CD4-positive, alpha-beta memory T cell (primary cell): Measurements from ENCODE around the gene MTCP1. TPM values are rescaled to one million over a fixed set of nuclear protein-coding genes. Genes with fewer than 3 reads are reported as not detected.

Source experiments
- CTCF ChIA-PET: fragments of 350-600 bp; sonication (Branson Sonifier 250); formaldehyde crosslinking; loops from one replicate; lab custom pipeline; 2021; ENCODE audit warnings: inconsistent platforms; ENCODE audit not compliant: partially characterized antibody; lab: Charles Lee
- POLR2A ChIA-PET: fragments of 350-600 bp; sonication (Branson Sonifier 250); formaldehyde crosslinking; loops from one replicate; lab custom pipeline; 2021; ENCODE audit not compliant: partially characterized antibody; lab: Charles Lee
- DNase-seq, 5 donors: peaks; one replicate each; pipeline versions ENCODE4 v3.0.0 to v3.0.0-alpha.2; 2020 to 2022; ENCODE audit warnings: mixed read lengths in 1 of 5
- H3K27ac ChIP-seq: one replicate; pipeline ENCODE4 v1.7.0; 2013; ENCODE audit warnings: low read depth, low read length
- H3K27me3 ChIP-seq: 2 replicates; pipeline ENCODE4 v1.7.0; 2013; ENCODE audit warnings: mild to moderate bottlenecking, low read length, moderate library complexity; ENCODE audit not compliant: insufficient read depth
- H3K36me3 ChIP-seq: 2 replicates; pipeline ENCODE4 v1.7.0; 2013; ENCODE audit warnings: mild to moderate bottlenecking, low read length, moderate library complexity; ENCODE audit not compliant: insufficient read depth
- H3K4me1 ChIP-seq: 2 replicates; pipeline ENCODE4 v1.7.0; 2013; ENCODE audit warnings: mild to moderate bottlenecking, low read length, moderate library complexity; ENCODE audit not compliant: insufficient read depth
- H3K4me3 ChIP-seq, 2 donors: one replicate each; pipeline ENCODE4 v1.7.0; 2013; ENCODE audit warnings: low read length in 2 of 2, mild to moderate bottlenecking in 1 of 2
- H3K9me3 ChIP-seq, 2 donors: one replicate each; pipeline ENCODE4 v1.7.0; 2013; ENCODE audit warnings: low read length in 2 of 2, control low read depth in 1 of 2; ENCODE audit not compliant: control insufficient read depth in 1 of 2
- H3K27ac Mint-ChIP-seq, 7 donors: one replicate each; pipeline ENCODE4 v1.8.0; 2020 to 2021; ENCODE audit warnings: mixed read lengths in 7 of 7, mild to moderate bottlenecking in 6 of 7, inconsistent platforms in 3 of 7, moderate library complexity in 3 of 7
- H3K27me3 Mint-ChIP-seq, 2 donors: one replicate each; pipeline ENCODE4 v1.8.0; 2020 to 2021; ENCODE audit warnings: mixed read lengths in 2 of 2
- H3K36me3 Mint-ChIP-seq, 2 donors: one replicate each; pipeline ENCODE4 v1.8.0; 2020 to 2021; ENCODE audit warnings: mixed read lengths in 2 of 2, inconsistent platforms in 1 of 2, mild to moderate bottlenecking in 1 of 2
- H3K4me1 Mint-ChIP-seq, 4 donors: one replicate each; pipeline ENCODE4 v1.8.0; 2020 to 2021; ENCODE audit warnings: mixed read lengths in 4 of 4, mild to moderate bottlenecking in 1 of 4
- H3K4me3 Mint-ChIP-seq, 8 donors: one replicate each; pipeline ENCODE4 v1.8.0; 2020 to 2021; ENCODE audit warnings: mixed read lengths in 8 of 8, mild to moderate bottlenecking in 7 of 8, moderate library complexity in 6 of 8, inconsistent platforms in 3 of 8
- H3K9me3 Mint-ChIP-seq, 8 donors: one replicate each; pipeline ENCODE4 v1.8.0; 2020 to 2021; ENCODE audit warnings: mixed read lengths in 8 of 8, mild to moderate bottlenecking in 5 of 8, inconsistent platforms in 3 of 8, moderate library complexity in 1 of 8
- intact Hi-C: fragments of 100-400 bp; cut with micrococcal nuclease; formaldehyde crosslinking; loops from one replicate; pipeline ENCODE4 v1.15.1; 2023
- polyA plus RNA-seq, 2 donors: library from polyadenylated mRNA; unstranded; fragments of 300-500 nt; fragmentation: Illumina TruSeq; gene quantifications; one replicate each; pipeline ENCODE4 v1.2.3, GENCODE V29; 2021
- total RNA-seq, 2 experiments: library from RNA; stranded (reverse); gene quantifications; one replicate each; pipeline ENCODE4 v1.2.3, GENCODE V29; 2021

MTCP1 gene
- total and polyA plus RNA-seq, 4 experiments from 2014 or later: 21.8 to 44.1 (median 25.1) TPM

- Mint-ChIP-seq H3K4me3 (peak overlapping the region in 6 of 8 donors; percentile 74 to 89 (median 80)), H3K27me3 (no peaks in the 10 kb centered on the region), H3K4me1 (peaks cover 29 to 61% (median 34%) of the 10 kb centered on the region in 4 donors), H3K27ac (peak overlapping the region in 5 of 7 donors; percentile 20 to 60 (median 35)), H3K9me3 (no peaks in the 10 kb centered on the region), H3K36me3 (peaks cover 0 to 23% of the 10 kb centered on the region in 2 donors)
- no peak overlapping the region for H3K4me3 ChIP-seq
- H3K27ac ChIP-seq: no peak overlapping the region
- H3K36me3 ChIP-seq: no peaks in the 10 kb centered on the region
- no peaks in the 10 kb centered on the region for H3K9me3 ChIP-seq
- ChIA-PET CTCF (interaction anchor here (1.7 kb wide), 1 partner anchor 13 kb away, joined by 8 read pairs; no protein-coding TSS in a partner anchor), POLR2A (interaction anchor here (1.5 to 2.1 kb wide), 2 partner anchors 12 to 43 kb away, joined by 5 to 10 read pairs; partner anchors contain the start of gene FUNDC2)
- peaks cover 40% of the 10 kb centered on the region for H3K4me1 ChIP-seq
- DNase-seq: no peak
- intact Hi-C loops: no loop called here
- no peaks in the 10 kb centered on the region for H3K27me3 ChIP-seq
Observed at GRCh38 chrX:155069414-155069813, 1.5 kb downstream of the MTCP1 start.

- H3K27me3 Mint-ChIP-seq: no peaks in the 10 kb centered on the region
- H3K36me3 Mint-ChIP-seq: peaks cover 0 to 14% of the 10 kb centered on the region in 2 donors
- no peaks in the 10 kb centered on the region for H3K9me3 Mint-ChIP-seq
- no peaks in the 10 kb centered on the region for H3K36me3 ChIP-seq
- CTCF ChIA-PET: no interaction called here
- peak overlapping the region in 2 of 8 donors; percentile 20 to 46 for H3K4me3 Mint-ChIP-seq
- peaks cover 27% of the 10 kb centered on the region for H3K4me1 ChIP-seq
- H3K27ac Mint-ChIP-seq: peak overlapping the region in 3 of 7 donors; percentile 52 to 68 (median 52)
- no peaks in the 10 kb centered on the region for H3K9me3 ChIP-seq
- no peak for DNase-seq
- POLR2A ChIA-PET: no interaction called here
- intact Hi-C loops: no loop called here
- H3K27ac ChIP-seq: no peak overlapping the region
- H3K27me3 ChIP-seq: no peaks in the 10 kb centered on the region
- peaks cover 20 to 49% (median 24%) of the 10 kb centered on the region in 4 donors for H3K4me1 Mint-ChIP-seq
- no peak overlapping the region for H3K4me3 ChIP-seq
Observed at GRCh38 chrX:155068165-155068564, 2.8 kb downstream of the MTCP1 start.

DNA sequence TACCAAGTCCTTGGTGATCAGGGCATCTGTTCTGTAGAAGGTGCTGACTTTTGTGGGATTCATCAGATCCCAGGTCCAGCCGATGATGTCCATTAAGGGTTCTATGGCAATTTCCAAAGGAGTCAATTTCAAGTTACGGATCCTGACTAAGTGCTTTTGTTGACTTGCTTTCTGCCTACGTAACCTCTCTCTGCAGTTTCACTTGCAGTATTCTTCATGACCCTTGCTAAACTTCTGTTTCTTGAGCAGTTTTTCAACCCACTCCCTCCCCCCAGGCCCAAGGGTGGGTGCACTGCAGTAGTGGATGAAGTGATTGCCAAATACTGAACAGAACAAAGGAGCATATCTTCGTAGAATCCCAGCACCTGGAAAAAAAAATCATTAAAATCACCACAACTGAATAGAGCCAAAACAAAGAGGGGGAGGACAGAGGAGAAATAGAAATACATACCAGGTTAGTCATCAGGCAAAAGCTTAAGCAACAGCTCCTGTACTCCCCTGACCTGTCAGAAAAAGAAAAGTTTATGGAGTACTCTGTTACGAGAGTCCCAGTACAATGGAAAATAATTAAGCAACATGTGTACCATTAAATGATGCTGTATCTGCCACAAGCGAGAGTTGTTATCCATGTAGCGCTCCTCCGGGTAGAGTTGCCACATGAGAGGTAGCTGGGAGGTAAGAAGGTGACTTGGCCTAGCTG lies 5.8 kb downstream of the MTCP1 start:
- ChIA-PET POLR2A (interaction anchor here (1.8 kb wide), 1 partner anchor 38 kb away, joined by 8 read pairs; the partner anchor contains the start of gene FUNDC2), CTCF (interaction anchor here (0.7 to 1.8 kb wide), 3 partner anchors 8 to 152 kb away, joined by 3 to 6 read pairs (median 3); no protein-coding TSS in a partner anchor)
- H3K9me3 Mint-ChIP-seq: no peaks in the 10 kb centered on the region
- no peaks in the 10 kb centered on the region for H3K27me3 Mint-ChIP-seq
- peak overlapping the region in 1 of 7 donors; percentile 57 for H3K27ac Mint-ChIP-seq
- Histone ChIP-seq H3K9me3 (no peaks in the 10 kb centered on the region), H3K27ac (no peak overlapping the region), H3K36me3 (peaks cover 4% of the 10 kb centered on the region), H3K27me3 (no peaks in the 10 kb centered on the region), H3K4me1 (peaks cover 15% of the 10 kb centered on the region), H3K4me3 (no peak overlapping the region)
- peaks cover 4 to 6% of the 10 kb centered on the region in 2 donors for H3K36me3 Mint-ChIP-seq
- no peak overlapping the region for H3K4me3 Mint-ChIP-seq
- intact Hi-C loops: no loop called here
- DNase-seq: no peak
- peaks cover 12 to 28% (median 15%) of the 10 kb centered on the region in 4 donors for H3K4me1 Mint-ChIP-seq

DNA sequence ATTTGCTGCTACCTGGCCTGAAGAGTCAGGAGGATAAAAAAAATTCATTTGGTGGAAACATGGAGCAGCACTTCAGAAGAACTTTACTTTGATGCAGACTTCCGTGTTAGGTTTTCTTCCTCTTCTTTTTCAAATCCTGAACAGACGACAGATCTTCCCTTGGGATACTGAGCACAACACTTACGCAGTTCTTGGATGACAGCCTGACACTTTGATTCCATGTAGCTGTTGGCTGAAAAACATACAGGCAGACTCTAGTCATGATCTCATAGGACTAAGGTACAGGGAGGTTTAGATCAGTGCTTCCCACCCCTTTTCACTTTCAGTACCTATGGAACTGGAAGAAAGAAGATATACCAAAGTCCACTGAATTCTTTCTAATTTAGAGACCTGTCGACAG lies 9.2 kb downstream of the MTCP1 start:
- CTCF ChIA-PET: interaction anchor here (1.1 kb wide), 1 partner anchor 13 kb away, joined by 5 read pairs; no protein-coding TSS in a partner anchor
- intact Hi-C loops: no loop called here

DNA sequence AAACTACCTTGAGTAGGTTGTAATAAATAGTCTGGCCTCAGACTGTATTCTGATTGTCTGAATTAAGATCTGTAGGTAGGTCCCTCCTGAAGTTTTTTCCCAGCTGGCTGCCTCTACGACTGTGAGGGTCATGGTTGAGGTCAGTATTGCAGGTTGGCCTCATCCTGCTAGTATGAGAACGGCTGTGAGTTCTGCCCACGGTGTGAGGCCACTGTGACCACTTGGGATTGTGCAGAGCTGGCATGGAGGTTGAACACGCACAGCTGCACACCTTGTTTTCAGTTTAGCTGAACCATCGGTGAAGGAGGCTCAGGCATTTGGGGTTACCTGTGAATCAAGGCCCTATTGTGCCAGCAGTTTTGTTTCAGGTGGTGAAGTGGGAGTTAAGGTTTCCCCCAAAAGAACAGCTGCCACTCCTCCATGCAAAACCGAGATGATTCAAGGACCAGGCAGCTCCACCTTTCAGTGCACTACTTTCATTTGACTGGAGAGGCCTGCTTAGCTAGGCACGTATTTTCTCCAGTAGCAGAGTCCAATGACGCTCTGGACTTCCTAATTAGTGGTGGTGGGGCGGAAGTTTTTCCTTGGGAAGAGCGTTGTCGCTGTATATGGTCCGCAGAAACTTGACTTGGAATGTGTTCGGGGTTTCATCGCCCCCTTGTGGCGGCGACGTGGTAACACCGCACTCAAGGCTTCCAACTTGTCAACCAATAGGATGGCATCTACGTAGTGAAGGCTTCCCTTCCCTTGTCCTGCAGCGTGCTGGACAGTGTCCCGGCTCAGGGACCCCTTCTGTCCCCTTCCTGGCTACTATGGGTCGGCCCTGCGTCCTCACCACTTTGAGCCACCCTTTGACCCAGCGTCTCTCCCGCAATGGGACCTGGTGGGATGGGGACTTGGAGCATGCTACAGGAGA lies 13.8 kb downstream of the MTCP1 start:
- peak; percentile 44 to 52 (median 47) for DNase-seq
- Mint-ChIP-seq H3K4me3 (peak overlapping the region; percentile 71 to 85 (median 78)), H3K9me3 (peaks cover 0 to 2% (median 0%) of the 10 kb centered on the region in 8 donors), H3K27ac (peak overlapping the region; percentile 65 to 86 (median 81)), H3K36me3 (peaks cover 4 to 26% of the 10 kb centered on the region in 2 donors), H3K4me1 (peaks cover 7 to 26% (median 15%) of the 10 kb centered on the region in 4 donors), H3K27me3 (no peaks in the 10 kb centered on the region)
- Histone ChIP-seq H3K27ac (peak overlapping the region; percentile 2), H3K4me1 (peaks cover 13% of the 10 kb centered on the region), H3K27me3 (no peaks in the 10 kb centered on the region), H3K36me3 (peaks cover 4% of the 10 kb centered on the region), H3K9me3 (no peaks in the 10 kb centered on the region), H3K4me3 (peak overlapping the region in 1 of 2 donors; percentile 19)
- ChIA-PET POLR2A (interaction anchor here (1.0 to 1.2 kb wide), 2 partner anchors 13 to 30 kb away, joined by 5 to 9 read pairs; partner anchors contain the start of gene FUNDC2), CTCF (interaction anchor here (0.7 to 3.1 kb wide), 17 partner anchors 8 to 139 kb away, joined by 3 to 33 read pairs (median 4); partner anchors contain the start of genes CMC4, FUNDC2 and MTCP1)
- intact Hi-C loops: loop anchor here (1.0 to 2.0 kb wide), 2 partner anchors 30 to 76 kb away; partner anchors contain the start of gene FUNDC2

More for the DNA sequence above, 9.2 kb downstream of the MTCP1 start:
- Mint-ChIP-seq H3K9me3 (peaks cover 0 to 2% (median 0%) of the 10 kb centered on the region in 8 donors), H3K36me3 (peaks cover 4 to 7% of the 10 kb centered on the region in 2 donors), H3K4me1 (peaks cover 3 to 14% (median 10%) of the 10 kb centered on the region in 4 donors), H3K27me3 (no peaks in the 10 kb centered on the region), H3K27ac (no peak overlapping the region), H3K4me3 (no peak overlapping the region)
- Histone ChIP-seq H3K9me3 (no peaks in the 10 kb centered on the region), H3K4me1 (peaks cover 9% of the 10 kb centered on the region), H3K27ac (no peak overlapping the region), H3K36me3 (peaks cover 4% of the 10 kb centered on the region), H3K4me3 (no peak overlapping the region), H3K27me3 (no peaks in the 10 kb centered on the region)
- POLR2A ChIA-PET: interaction anchor here (1.5 kb wide), 1 partner anchor 35 kb away, joined by 4 read pairs; the partner anchor contains the start of gene FUNDC2
- DNase-seq: no peak

- Histone ChIP-seq H3K4me3 (no peak overlapping the region), H3K9me3 (no peaks in the 10 kb centered on the region), H3K27ac (peak overlapping the region; percentile 2), H3K36me3 (peaks cover 4% of the 10 kb centered on the region), H3K27me3 (no peaks in the 10 kb centered on the region), H3K4me1 (peaks cover 13% of the 10 kb centered on the region)
- ChIA-PET CTCF (interaction anchor here (0.7 to 3.1 kb wide), 17 partner anchors 8 to 139 kb away, joined by 3 to 33 read pairs (median 4); partner anchors contain the start of genes CMC4, FUNDC2 and MTCP1), POLR2A (interaction anchor here (1.0 to 1.2 kb wide), 2 partner anchors 14 to 30 kb away, joined by 5 to 9 read pairs; partner anchors contain the start of gene FUNDC2)
- intact Hi-C loops: loop anchor here (2.0 kb wide), 1 partner anchor 30 kb away; the partner anchor contains the start of gene FUNDC2
- no peak for DNase-seq
- H3K36me3 Mint-ChIP-seq: peaks cover 0 to 28% of the 10 kb centered on the region in 2 donors
- H3K4me1 Mint-ChIP-seq: peaks cover 7 to 26% (median 15%) of the 10 kb centered on the region in 4 donors
- H3K27me3 Mint-ChIP-seq: no peaks in the 10 kb centered on the region
- peaks cover 0 to 2% (median 0%) of the 10 kb centered on the region in 8 donors for H3K9me3 Mint-ChIP-seq
- peak overlapping the region in 5 of 8 donors; percentile 2 to 85 (median 79) for H3K4me3 Mint-ChIP-seq
- H3K27ac Mint-ChIP-seq: peak overlapping the region in 6 of 7 donors; percentile 46 to 84 (median 70)
Observed at GRCh38 chrX:155056471-155056870, 14.5 kb downstream of the MTCP1 start.
